H1 (cell line): Measurements from ENCODE around the gene SLC25A26. TPM values are rescaled to one million over a fixed set of nuclear protein-coding genes. Genes with fewer than 3 reads are reported as not detected.

ENCODE experiments used
- CTCF ChIA-PET: fragments of 300-600 bp; sonication (Branson Sonifier 250); formaldehyde crosslinking; loops from one replicate; lab custom pipeline; 2021; ENCODE audit not compliant: partially characterized antibody; lab: Charles Lee
- POLR2A ChIA-PET: fragments of 300-600 bp; sonication (Branson Sonifier 250); formaldehyde crosslinking; loops from one replicate; lab custom pipeline; 2021; ENCODE audit warnings: inconsistent platforms; ENCODE audit not compliant: partially characterized antibody; lab: Charles Lee
- DNase-seq, 2 experiments: peaks; one replicate each; pipeline versions ENCODE4 v3.0.0 to v3.0.0-alpha.2; 2010 to 2022; ENCODE audit warnings: low spot score in 2 of 2, low read depth in 1 of 2, mixed read lengths in 1 of 2
- FAIRE-seq: peaks from 2 replicates; lab custom pipeline; 2011; peaks lifted over from hg19 to GRCh38; lab: Jason Lieb, UNC
- H2AFZ ChIP-seq: 2 replicates; pipeline ENCODE4 v1.8.1; 2012; ENCODE audit warnings: low read length, inconsistent platforms
- H2AK5ac ChIP-seq: 2 replicates; pipeline ENCODE4 v1.6.1; 2013; ENCODE audit warnings: low read depth, low read length
- H2BK120ac ChIP-seq: replicated peaks from 2 replicates; pipeline ENCODE3; 2013; ENCODE audit warnings: low read depth, low read length, inconsistent platforms
- H2BK12ac ChIP-seq: 2 replicates; pipeline ENCODE4 v1.6.1; 2013; ENCODE audit warnings: low read depth, low read length
- H2BK15ac ChIP-seq: 2 replicates; pipeline ENCODE4 v1.6.1; 2013; ENCODE audit warnings: low read length
- H2BK20ac ChIP-seq: 2 replicates; pipeline ENCODE4 v1.6.1; 2013; ENCODE audit warnings: low read length
- H2BK5ac ChIP-seq: 2 replicates; pipeline ENCODE4 v1.6.1; 2013; ENCODE audit warnings: low read depth, low read length
- H3K14ac ChIP-seq: 2 replicates; pipeline ENCODE4 v1.6.1; 2013; ENCODE audit warnings: inconsistent platforms; ENCODE audit not compliant: insufficient read length
- H3K18ac ChIP-seq: 2 replicates; pipeline ENCODE4 v1.6.1; 2013; ENCODE audit warnings: low read length; ENCODE audit errors: extremely low read depth
- H3K23ac ChIP-seq: 2 replicates; pipeline ENCODE4 v1.6.1; 2013; ENCODE audit warnings: inconsistent platforms; ENCODE audit not compliant: insufficient read length
- H3K23me2 ChIP-seq: 2 replicates; pipeline ENCODE4 v1.6.1; 2013; ENCODE audit warnings: low read depth, low read length
- H3K27ac ChIP-seq: 2 replicates; pipeline ENCODE4 v1.6.1; 2011; ENCODE audit warnings: low read depth, low read length, inconsistent platforms
- H3K27me3 ChIP-seq, 4 experiments: replicated peaks in 1 of 4; 1 replicate in 1 of 4; 2 replicates in 3 of 4; pipeline versions ENCODE4 v1.6.1 to v1.8.1; 2011 to 2013; ENCODE audit warnings: low read length in 3 of 4, mild to moderate bottlenecking in 3 of 4, inconsistent platforms in 2 of 4, mixed read lengths in 2 of 4, moderate library complexity in 1 of 4; ENCODE audit not compliant: control insufficient read depth in 3 of 4, insufficient read depth in 3 of 4; ENCODE audit errors: extremely low read depth in 1 of 4
- H3K36me3 ChIP-seq, 4 experiments: 2 replicates each; pipeline versions ENCODE4 v1.6.1 to v1.8.1; 2011 to 2013; ENCODE audit warnings: mild to moderate bottlenecking in 4 of 4, low read length in 3 of 4, moderate library complexity in 2 of 4, control low read depth in 1 of 4, inconsistent platforms in 1 of 4; ENCODE audit not compliant: insufficient read depth in 4 of 4, control insufficient read depth in 2 of 4
- H3K4ac ChIP-seq: replicated peaks from 2 replicates; pipeline ENCODE3; 2013; ENCODE audit warnings: low read length, low read depth, mixed read lengths, inconsistent platforms; ENCODE audit not compliant: insufficient read length
- H3K4me1 ChIP-seq, 4 experiments: replicated peaks in 1 of 4; 1 replicate in 1 of 4; 2 replicates in 3 of 4; pipeline versions ENCODE4 v1.6.1 to v1.8.1; 2011 to 2013; ENCODE audit warnings: low read length in 3 of 4, inconsistent platforms in 2 of 4, mixed read lengths in 1 of 4; ENCODE audit not compliant: insufficient read depth in 4 of 4, control insufficient read depth in 3 of 4
- H3K4me2 ChIP-seq, 2 experiments: 2 replicates each; pipeline versions ENCODE4 v1.6.1 to v1.8.1; 2011 to 2013; ENCODE audit warnings: low read depth in 2 of 2, low read length in 2 of 2, control low read depth in 1 of 2, inconsistent platforms in 1 of 2, mild to moderate bottlenecking in 1 of 2; ENCODE audit not compliant: insufficient read depth in 1 of 2
- H3K4me3 ChIP-seq, 4 experiments: fragments of 200-600, 300-600 bp in 1 of 4; sonication (generic), shearing (Covaris generic), sonication (Bioruptor Twin) in 1 of 4; 2 replicates each; pipeline versions ENCODE4 v1.5.1 to v1.8.1; 2011 to 2016; ENCODE audit warnings: low read length in 4 of 4, low read depth in 3 of 4, control low read depth in 2 of 4, inconsistent platforms in 2 of 4, mild to moderate bottlenecking in 2 of 4, mixed read lengths in 1 of 4, moderate library complexity in 1 of 4; ENCODE audit not compliant: insufficient read depth in 2 of 4; ENCODE audit errors: extremely low read depth in 1 of 4
- H3K56ac ChIP-seq: replicated peaks from 2 replicates; pipeline ENCODE3; 2013; ENCODE audit warnings: low read depth, mild to moderate bottlenecking, mixed read lengths, low read length, inconsistent platforms; ENCODE audit not compliant: insufficient read length
- H3K79me1 ChIP-seq: 2 replicates; pipeline ENCODE4 v1.6.1; 2013; ENCODE audit warnings: low read depth, low read length, control low read depth
- H3K79me2 ChIP-seq, 2 experiments: 2 replicates each; pipeline versions ENCODE4 v1.6.1 to v1.8.1; 2012 to 2013; ENCODE audit warnings: low read length in 2 of 2, mild to moderate bottlenecking in 2 of 2, inconsistent platforms in 1 of 2; ENCODE audit not compliant: insufficient read depth in 2 of 2, control insufficient read depth in 1 of 2
- H3K9ac ChIP-seq, 4 experiments: replicated peaks in 1 of 4; 1 replicate in 1 of 4; 2 replicates in 3 of 4; pipeline versions ENCODE4 v1.6.1 to v1.8.1; 2011 to 2013; ENCODE audit warnings: low read depth in 3 of 4, low read length in 3 of 4, control low read depth in 2 of 4, mild to moderate bottlenecking in 2 of 4, moderate library complexity in 2 of 4, inconsistent platforms in 1 of 4; ENCODE audit errors: extremely low read depth in 1 of 4
- H3K9me3 ChIP-seq, 2 experiments: 2 replicates each; pipeline versions ENCODE4 v1.6.1 to v1.8.1; 2012 to 2013; ENCODE audit warnings: mild to moderate bottlenecking in 2 of 2, moderate library complexity in 2 of 2, control low read depth in 1 of 2, inconsistent platforms in 1 of 2, low read depth in 1 of 2, low read length in 1 of 2, mixed read lengths in 1 of 2; ENCODE audit not compliant: insufficient read depth in 2 of 2
- H4K20me1 ChIP-seq, 2 experiments: replicated peaks in 1 of 2; 2 replicates each; pipeline versions ENCODE3 to v1.8.1; 2011 to 2013; ENCODE audit warnings: inconsistent platforms in 2 of 2, low read length in 2 of 2, mild to moderate bottlenecking in 1 of 2; ENCODE audit not compliant: insufficient read depth in 2 of 2, control insufficient read depth in 1 of 2
- H4K5ac ChIP-seq: 2 replicates; pipeline ENCODE4 v1.6.1; 2013; ENCODE audit warnings: low read length, low read depth, mixed read lengths, inconsistent platforms; ENCODE audit not compliant: insufficient read length
- H4K8ac ChIP-seq: 2 replicates; pipeline ENCODE4 v1.8.0; 2013; ENCODE audit warnings: mild to moderate bottlenecking, moderate library complexity, low read length, inconsistent platforms; ENCODE audit not compliant: insufficient read depth; ENCODE audit errors: extremely low read depth
- H4K91ac ChIP-seq: replicated peaks from 2 replicates; pipeline ENCODE3; 2013; ENCODE audit warnings: low read length, mixed read lengths, inconsistent platforms; ENCODE audit not compliant: insufficient read length
- ATF2 ChIP-seq: IDR thresholded peaks from 2 replicates; pipeline ENCODE4 v1.6.1; 2012; ENCODE audit warnings: low read length, inconsistent platforms
- BCL11A ChIP-seq, 2 experiments: IDR thresholded peaks; one replicate each; pipeline ENCODE4 v1.6.1; 2011; ENCODE audit warnings: low read depth in 2 of 2, low read length in 2 of 2, mild to moderate bottlenecking in 2 of 2
- CHD2 ChIP-seq: IDR thresholded peaks from 2 replicates; pipeline ENCODE4 v1.6.1; 2012; ENCODE audit warnings: low read length, improper control_type of control experiment
- HDAC6 ChIP-seq: IDR thresholded peaks from one replicate; pipeline ENCODE4 v1.7.1; 2012; ENCODE audit warnings: low read depth, mild to moderate bottlenecking, inconsistent platforms, low read length, moderate library complexity
- WGBS, 2 experiments: shearing (Covaris generic) in 1 of 2; methylation state at CpG; one replicate each; pipeline versions ENCODE4 v1.1.6 to v1.1.7; 2013 to 2015; ENCODE audit warnings: low lambda C conversion rate in 2 of 2, mixed read lengths in 2 of 2, inconsistent platforms in 1 of 2, low coverage in 1 of 2, missing lambda C conversion rate in 1 of 2; ENCODE audit not compliant: insufficient replicate concordance in 2 of 2, insufficient coverage in 1 of 2, insufficient read length in 1 of 2; ENCODE audit errors: extremely low coverage in 1 of 2, missing lambda C conversion rate in 1 of 2; 5-methylcytosine and 5-hydroxymethylcytosine counted together
- polyA plus RNA-seq, 7 experiments: library from polyadenylated mRNA; depleted of rRNA in 3 of 7; stranded (reverse) in 5 of 7; unstranded in 2 of 7; fragments of >200 nt in 5 of 7; fragments of 200-250 nt in 2 of 7; gene quantifications; 1 replicate in 5 of 7; 2 replicates in 1 of 7; 4 replicates in 1 of 7; pipeline versions ENCODE4 v1.2.1 to v1.2.3, GENCODE V29; 2011 to 2013; ENCODE audit warnings: missing spikeins in 2 of 7, mixed read lengths in 2 of 7
- total RNA-seq: library from RNA; stranded (reverse); fragmentation: NEBNext Ultra II Directional; extraction: Animal tissue kit (Norgen Biotek cat#: 25700); gene quantifications from 2 replicates; pipeline ENCODE4 v1.2.1, GENCODE V29; 2021

The SLC25A26 gene
- total and polyA plus RNA-seq, 2 of the 8 experiments (the other 6 are each of a cell fraction or from before 2014, with no cell fraction given), result 30.0 to 37.0 TPM

- Histone ChIP-seq H3K56ac (no peak overlapping the region), H2AFZ (no peak overlapping the region), H3K79me2 (no peaks in the 10 kb centered on the region), H3K4ac (no peak overlapping the region), H2BK120ac (no peak overlapping the region), H3K27me3 (no peaks in the 10 kb centered on the region), H2BK12ac (no peak overlapping the region), H3K23ac (no peak overlapping the region), H4K5ac (no peak overlapping the region)
- WGBS, 2 experiments, result 84% methylated on average over 1 of the region's 1 CpG; no CpG with 5 or more reads in 1 of the 2 experiments
- TF ChIP-seq BCL11A (IDR thresholded peaks at IDR 0.05; ENCODE audit: low read depth in 2 of 2, low read length in 2 of 2), result no peak
- TF ChIP-seq ATF2, result no peak
- no peak for TF ChIP-seq HDAC6
- TF ChIP-seq CHD2, result no peak
- TF ChIP-seq, all 59 proteins: peak for 0
- H3K9me3 ChIP-seq, result no peaks in the 10 kb centered on the region
- H4K8ac ChIP-seq, result no peak overlapping the region
- DNase-seq (no peak), FAIRE-seq (no peak)
- no peak overlapping the region for H3K4me3 ChIP-seq
- H2AK5ac ChIP-seq, result no peak overlapping the region
- H3K36me3 ChIP-seq, result no peaks in the 10 kb centered on the region; a peak in 1 of 8 replicates
- H3K23me2 ChIP-seq, result no peaks in the 10 kb centered on the region
- H4K20me1 ChIP-seq, result no peaks in the 10 kb centered on the region
- H3K4me2 ChIP-seq, result no peak overlapping the region
- ChIA-PET CTCF (interaction anchor here (1.6 kb wide), 1 partner anchor 9 kb away, joined by 3 read pairs; no protein-coding TSS in a partner anchor), POLR2A (no interaction called here)
- H3K79me1 ChIP-seq, result no peaks in the 10 kb centered on the region
- H2BK15ac ChIP-seq, result no peak overlapping the region
- H3K9ac ChIP-seq, result no peak overlapping the region
- H4K91ac ChIP-seq, result no peak overlapping the region
- H3K4me1 ChIP-seq, result no peaks in the 10 kb centered on the region
- H2BK5ac ChIP-seq, result no peak overlapping the region
- H3K18ac ChIP-seq, result no peak overlapping the region
- H3K14ac ChIP-seq, result no peak overlapping the region
- no peak overlapping the region for H3K27ac ChIP-seq
- H2BK20ac ChIP-seq, result no peak overlapping the region
Measured at GRCh38 chr3:66177026-66177425, 43.8 kb upstream of the SLC25A26 start.
